T1000 (cell line): ENCODE data around the gene SORCS2.
"Not testable (repeated sequence)": the region's sequence is repeated elsewhere in the genome, so short reads cannot be mapped to it uniquely, and the experiment has no call there.

ENCODE experiments used
- DNase-seq: peaks from one replicate; lab custom pipeline; 2025; ENCODE audit warnings: mixed read lengths; lab: John Stamatoyannopoulos, UW

SORCS2 gene

GRCh38 chr4:7160439-7160838 is 31.9 kb upstream of the SORCS2 start:
- no peak for DNase-seq

- no peak for DNase-seq
These were observed 31.3 kb upstream of the SORCS2 start for GRCh38 chr4:7160951-7161440.

GRCh38 chr4:7161721-7162214 is 30.6 kb upstream of the SORCS2 start:
- no peak for DNase-seq

- DNase-seq = not testable (repeated sequence)
These were observed 27.1 kb upstream of the SORCS2 start for GRCh38 chr4:7165056-7165873.

GRCh38 chr4:7165874-7166201 is 26.5 kb upstream of the SORCS2 start:
- no peak for DNase-seq

- DNase-seq = no peak
These were observed 26.1 kb upstream of the SORCS2 start for GRCh38 chr4:7166237-7166636.

- DNase-seq = no peak
These were observed 25.2 kb upstream of the SORCS2 start for GRCh38 chr4:7166981-7167700.

GRCh38 chr4:7167706-7168105 is 24.6 kb upstream of the SORCS2 start:
- DNase-seq = no peak

GRCh38 chr4:7168106-7168505 is 24.2 kb upstream of the SORCS2 start:
- DNase-seq = no peak

- DNase-seq = no peak
These were observed 23.2 kb upstream of the SORCS2 start for GRCh38 chr4:7169134-7169533.

- no peak for DNase-seq
These were observed 22.3 kb upstream of the SORCS2 start for GRCh38 chr4:7170012-7170411.

GRCh38 chr4:7171191-7171900 is 21.0 kb upstream of the SORCS2 start:
- DNase-seq = no peak

GRCh38 chr4:7172508-7172907 is 19.8 kb upstream of the SORCS2 start:
- no peak for DNase-seq

GRCh38 chr4:7172946-7173345 is 19.4 kb upstream of the SORCS2 start:
- DNase-seq = no peak

- DNase-seq = no peak
These were observed 18.4 kb upstream of the SORCS2 start for GRCh38 chr4:7173841-7174449.

GRCh38 chr4:7179158-7179557 is 13.2 kb upstream of the SORCS2 start:
- no peak for DNase-seq

GRCh38 chr4:7180938-7181337 is 11.4 kb upstream of the SORCS2 start:
- no peak for DNase-seq

- DNase-seq = no peak
These were observed 9.7 kb upstream of the SORCS2 start for GRCh38 chr4:7182616-7183015.

GRCh38 chr4:7183161-7183560 is 9.2 kb upstream of the SORCS2 start:
- DNase-seq = no peak

GRCh38 chr4:7183780-7184460 is 8.4 kb upstream of the SORCS2 start:
- no peak for DNase-seq

- no peak for DNase-seq
These were observed 6.8 kb upstream of the SORCS2 start for GRCh38 chr4:7185487-7186030.
